ENCODE measurements around the gene STRA8.

DNA sequence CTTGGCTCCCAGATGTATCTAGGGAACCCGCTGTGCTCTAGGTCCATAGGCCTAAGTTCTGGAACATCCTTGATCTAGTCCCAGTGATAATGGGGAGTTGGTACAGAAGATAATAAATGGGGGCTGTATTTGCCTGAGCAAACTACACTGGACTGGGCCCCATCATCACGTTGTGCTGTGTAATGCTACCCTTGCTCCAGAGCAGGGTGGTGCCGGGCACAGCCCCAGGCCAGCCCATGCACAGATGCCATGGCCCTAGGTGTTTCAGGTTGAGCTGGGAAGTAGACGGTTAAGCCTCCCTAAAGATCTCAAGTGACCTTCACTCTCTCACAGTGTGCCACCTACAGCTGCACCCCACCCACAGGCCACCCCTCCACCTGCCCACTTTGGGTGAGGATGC is 53.2 kb downstream of the STRA8 start:
- TF ChIP-seq CTCF (IDR thresholded peaks at IDR 0.05) (no peak), TCF7L2 (IDR thresholded peaks at IDR 0.05; ENCODE audit: low read depth, low read length) (no peak)
